ENCODE measurements around the gene IMMP2L. TPM values are rescaled to one million over a fixed set of nuclear protein-coding genes. Genes with fewer than 3 reads are reported as not detected.

The IMMP2L gene
- total RNA-seq, 1 donor = 8.2 TPM

DNA sequence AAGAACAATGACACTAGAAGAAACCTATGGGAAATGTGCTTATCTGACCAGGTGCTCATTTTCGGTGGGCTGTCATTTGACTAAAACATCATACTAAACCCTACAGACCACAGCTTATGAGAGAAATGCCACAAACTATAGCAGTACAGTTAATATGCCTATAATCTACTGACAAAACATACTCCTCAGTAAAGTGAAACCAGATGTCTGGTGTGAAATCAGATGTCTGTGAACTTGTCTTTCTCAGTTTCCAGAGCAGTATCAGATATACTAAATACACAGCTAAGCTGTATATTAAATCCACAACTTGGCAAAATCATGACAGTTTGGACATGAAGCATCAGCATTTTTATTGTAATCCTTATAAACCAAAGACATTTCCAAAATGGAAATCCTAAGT, 3.3 kb downstream of the IMMP2L start:
- peak; percentile 55 for DNase-seq (ENCODE audit: low read depth)
- no peak overlapping the region for H3K4me3 ChIP-seq (ENCODE audit: low read depth, low read length)
- TF ChIP-seq, protein P1, sequence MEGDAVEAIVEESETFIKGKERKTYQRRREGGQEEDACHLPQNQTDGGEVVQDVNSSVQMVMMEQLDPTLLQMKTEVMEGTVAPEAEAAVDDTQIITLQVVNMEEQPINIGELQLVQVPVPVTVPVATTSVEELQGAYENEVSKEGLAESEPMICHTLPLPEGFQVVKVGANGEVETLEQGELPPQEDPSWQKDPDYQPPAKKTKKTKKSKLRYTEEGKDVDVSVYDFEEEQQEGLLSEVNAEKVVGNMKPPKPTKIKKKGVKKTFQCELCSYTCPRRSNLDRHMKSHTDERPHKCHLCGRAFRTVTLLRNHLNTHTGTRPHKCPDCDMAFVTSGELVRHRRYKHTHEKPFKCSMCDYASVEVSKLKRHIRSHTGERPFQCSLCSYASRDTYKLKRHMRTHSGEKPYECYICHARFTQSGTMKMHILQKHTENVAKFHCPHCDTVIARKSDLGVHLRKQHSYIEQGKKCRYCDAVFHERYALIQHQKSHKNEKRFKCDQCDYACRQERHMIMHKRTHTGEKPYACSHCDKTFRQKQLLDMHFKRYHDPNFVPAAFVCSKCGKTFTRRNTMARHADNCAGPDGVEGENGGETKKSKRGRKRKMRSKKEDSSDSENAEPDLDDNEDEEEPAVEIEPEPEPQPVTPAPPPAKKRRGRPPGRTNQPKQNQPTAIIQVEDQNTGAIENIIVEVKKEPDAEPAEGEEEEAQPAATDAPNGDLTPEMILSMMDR (IDR thresholded peaks at IDR 0.05; ENCODE audit: insufficient read depth, low read depth, low read length) = no peak

DNA sequence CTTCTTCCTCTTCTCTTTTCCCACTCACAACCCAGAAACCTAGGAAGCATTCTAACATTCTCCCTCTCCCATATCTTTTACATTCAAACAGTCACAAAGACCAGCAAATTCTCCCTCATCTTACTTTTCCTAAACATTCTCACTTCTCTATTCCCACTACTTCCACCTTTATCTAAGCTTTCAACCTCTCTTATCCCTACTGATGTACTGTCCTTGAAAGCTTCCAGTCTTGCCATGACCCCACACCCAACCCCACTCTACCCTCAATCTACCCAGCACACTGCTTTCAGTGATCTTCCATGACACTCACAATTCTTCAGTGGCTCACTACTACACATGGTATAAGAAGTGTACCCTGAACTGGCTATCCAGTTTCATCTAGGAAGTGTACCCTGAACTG, 5.3 kb downstream of the IMMP2L start:
- no peak overlapping the region for H3K4me3 ChIP-seq (ENCODE audit: low read depth, low read length)
- DNase-seq (ENCODE audit: low read depth) = no peak
- TF ChIP-seq, protein P1 (IDR thresholded peaks at IDR 0.05; ENCODE audit: insufficient read depth, low read depth, low read length) = no peak

DNA sequence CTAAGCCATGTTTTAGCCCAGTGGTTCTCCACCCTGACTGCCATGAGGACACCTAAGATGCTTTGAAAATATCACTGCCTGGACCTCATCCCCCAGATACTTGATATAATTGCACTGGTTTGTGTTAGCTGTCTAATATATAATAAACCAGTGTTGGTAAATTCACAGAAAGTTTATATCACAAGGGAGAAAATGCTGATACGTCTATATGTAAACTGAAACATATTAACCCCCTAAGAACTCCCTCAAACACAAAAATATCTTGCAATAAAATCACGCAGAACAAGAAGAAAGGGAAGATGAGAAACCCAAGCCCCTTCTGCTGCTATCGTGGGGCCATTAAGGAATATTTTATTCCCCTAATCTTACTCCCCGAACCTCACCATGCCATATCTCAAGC, 8.2 kb downstream of the IMMP2L start:
- H3K4me3 ChIP-seq (ENCODE audit: low read depth, low read length) = no peak overlapping the region
- TF ChIP-seq, protein P1 (IDR thresholded peaks at IDR 0.05; ENCODE audit: insufficient read depth, low read depth, low read length) = no peak
- no peak for DNase-seq (ENCODE audit: low read depth)

DNA sequence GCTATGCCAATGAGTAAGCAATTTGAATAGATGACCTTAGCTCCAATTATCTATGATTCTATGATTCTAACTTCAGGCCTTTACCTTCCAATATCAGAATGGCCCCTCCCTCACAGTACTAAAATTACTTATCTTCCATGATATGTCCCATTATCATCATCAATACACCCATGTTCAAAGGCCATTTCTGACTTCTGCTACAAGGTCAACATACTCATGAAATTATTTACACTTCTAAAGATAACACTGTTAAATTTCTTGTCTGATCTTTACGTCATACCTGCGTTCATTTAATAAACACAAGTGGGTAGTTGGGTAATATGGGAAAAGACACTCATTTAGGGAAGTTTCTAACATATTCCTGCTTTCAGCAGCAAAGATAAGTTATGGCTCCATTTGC, 21.2 kb downstream of the IMMP2L start:
- no peak overlapping the region for H3K4me3 ChIP-seq (ENCODE audit: low read depth, low read length)
- TF ChIP-seq, protein P1 (IDR thresholded peaks at IDR 0.05; ENCODE audit: insufficient read depth, low read depth, low read length) = no peak
- DNase-seq (ENCODE audit: low read depth) = no peak

DNA sequence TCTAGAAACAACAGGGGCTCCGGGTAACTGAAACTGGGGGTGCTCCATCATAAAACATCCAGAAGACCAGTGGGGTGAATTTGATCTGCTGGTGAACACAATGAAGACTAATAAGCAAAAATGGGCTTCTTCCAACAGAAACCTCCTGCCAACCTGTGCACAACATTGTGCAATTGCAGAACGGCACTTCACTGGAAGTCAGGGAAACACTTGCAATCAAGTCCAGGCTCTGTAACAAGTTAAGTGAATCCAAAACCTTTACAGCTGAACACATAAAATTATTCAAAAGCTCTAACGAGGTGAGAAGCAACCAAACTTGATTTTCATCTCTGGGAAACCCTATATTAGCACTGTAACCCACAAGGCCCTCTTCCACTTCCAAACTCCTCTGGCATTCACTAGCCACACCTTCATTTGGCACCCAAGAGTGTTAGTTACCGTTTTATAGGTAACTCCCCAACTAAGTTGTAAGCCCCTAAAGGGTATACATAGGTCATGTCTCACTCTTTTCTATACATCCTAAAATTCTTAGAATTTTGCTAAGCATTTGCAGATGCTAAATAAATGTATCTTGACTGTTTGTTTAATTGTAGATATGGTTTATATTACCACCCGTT, 22.0 kb downstream of the IMMP2L start:
- TF ChIP-seq, protein P1 (IDR thresholded peaks at IDR 0.05; ENCODE audit: insufficient read depth, low read depth, low read length) = no peak
- DNase-seq (ENCODE audit: low read depth) = no peak
- H3K4me3 ChIP-seq (ENCODE audit: low read depth, low read length) = no peak overlapping the region

DNA sequence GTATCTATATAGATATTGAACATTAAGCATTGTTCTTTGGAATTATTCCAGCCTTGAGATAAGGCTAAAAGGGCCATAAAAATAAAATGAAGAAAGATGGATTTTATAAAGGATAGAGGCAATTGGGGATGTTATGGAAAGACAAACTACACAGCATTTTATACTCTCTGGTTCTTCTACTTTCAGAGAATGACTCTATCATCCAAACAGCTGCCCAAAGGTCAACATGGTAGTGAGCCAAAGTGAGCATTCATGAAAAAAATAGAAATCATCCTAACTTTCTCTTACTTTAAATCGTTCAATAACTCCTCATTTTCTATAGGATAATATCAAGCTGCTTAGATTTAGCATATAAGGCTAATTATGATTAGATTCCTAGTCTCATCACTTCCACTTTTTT, 25.2 kb downstream of the IMMP2L start:
- TF ChIP-seq, protein P1 (IDR thresholded peaks at IDR 0.05; ENCODE audit: insufficient read depth, low read depth, low read length) = no peak
- DNase-seq (ENCODE audit: low read depth) = no peak
- no peak overlapping the region for H3K4me3 ChIP-seq (ENCODE audit: low read depth, low read length)

Data from fibroblast of villous mesenchyme (primary cell).